Hypothalamus (tissue), 51 donors: ENCODE data around the gene DVL3.

Experiments
- DNase-seq, 51 donors: peaks; one replicate each; lab custom pipeline; 2025; lab: John Stamatoyannopoulos, UW

Gene DVL3

DNA sequence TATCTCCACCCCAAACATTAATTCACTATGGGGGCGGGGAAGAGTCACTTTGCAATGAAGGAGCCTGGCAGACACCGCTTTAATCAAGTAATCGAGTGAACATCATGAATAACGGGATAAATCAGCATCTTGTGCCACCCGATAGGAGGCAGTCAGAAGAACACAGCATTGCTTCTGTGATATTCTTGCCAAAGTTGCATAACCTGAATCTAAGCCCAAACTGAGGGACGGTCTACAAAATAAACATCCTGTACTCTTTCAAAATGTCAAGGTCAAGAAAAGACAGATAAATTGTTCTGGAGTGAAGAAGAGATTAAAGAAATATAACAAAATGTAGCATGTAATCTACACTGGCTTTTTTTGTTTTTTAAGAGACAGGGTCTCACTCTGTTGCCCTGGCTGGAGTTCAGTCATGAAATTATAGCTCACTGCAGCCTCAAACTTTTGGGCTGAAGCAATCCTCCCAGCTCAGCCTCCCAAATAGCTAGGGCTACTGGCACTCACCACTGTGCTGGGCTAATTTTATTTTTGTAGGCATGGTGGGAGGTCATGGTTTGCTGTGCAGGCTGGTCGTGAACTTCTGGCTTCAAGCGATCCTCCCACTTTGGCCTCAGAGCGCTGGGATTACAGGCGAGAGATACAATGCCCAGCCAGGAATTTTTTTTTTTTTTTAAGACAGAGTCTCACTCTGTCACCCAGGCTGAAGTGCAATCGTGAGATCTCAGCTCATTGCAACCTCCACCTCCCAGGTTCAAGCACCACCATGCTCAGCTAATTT, 54.2 kb downstream of the DVL3 start:
- no peak for DNase-seq

DNA sequence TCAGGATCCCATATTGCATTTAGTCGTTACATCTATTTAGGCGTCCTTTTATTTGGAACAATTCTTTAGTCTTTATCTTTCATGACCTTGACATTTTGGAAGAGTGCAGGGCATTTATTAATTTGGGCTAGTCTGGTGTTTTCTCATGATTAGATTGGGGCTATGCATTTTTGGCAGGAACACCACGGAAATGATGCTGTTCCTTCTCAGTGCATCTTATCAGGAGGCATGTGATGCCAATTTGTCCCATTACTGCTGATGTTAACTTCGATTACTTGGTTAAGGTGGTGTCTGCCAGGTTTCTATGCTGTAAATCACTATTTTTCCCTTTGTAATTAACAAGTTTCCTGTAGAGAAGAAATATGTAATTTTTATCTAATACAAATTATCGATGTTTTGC, 56.1 kb downstream of the DVL3 start:
- no peak for DNase-seq

DNA sequence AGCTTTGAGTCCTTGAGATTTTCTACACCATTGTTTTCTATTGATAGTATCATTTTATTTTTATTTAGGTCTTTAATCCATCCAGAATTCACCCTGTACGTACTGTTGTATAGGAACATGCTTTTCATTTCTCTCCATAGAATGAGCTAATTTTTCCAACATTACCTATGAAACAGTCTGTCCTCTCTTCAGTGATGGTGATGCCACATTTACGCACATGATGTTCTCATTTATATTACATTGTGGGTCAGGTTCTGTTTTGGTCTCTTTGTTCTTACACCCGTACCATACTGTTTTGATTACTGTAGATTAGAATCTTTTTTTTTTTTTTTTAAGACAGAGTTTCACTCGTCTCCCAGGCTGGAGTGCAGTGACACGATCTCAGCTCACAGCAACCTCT, 56.5 kb downstream of the DVL3 start:
- no peak for DNase-seq

DNA sequence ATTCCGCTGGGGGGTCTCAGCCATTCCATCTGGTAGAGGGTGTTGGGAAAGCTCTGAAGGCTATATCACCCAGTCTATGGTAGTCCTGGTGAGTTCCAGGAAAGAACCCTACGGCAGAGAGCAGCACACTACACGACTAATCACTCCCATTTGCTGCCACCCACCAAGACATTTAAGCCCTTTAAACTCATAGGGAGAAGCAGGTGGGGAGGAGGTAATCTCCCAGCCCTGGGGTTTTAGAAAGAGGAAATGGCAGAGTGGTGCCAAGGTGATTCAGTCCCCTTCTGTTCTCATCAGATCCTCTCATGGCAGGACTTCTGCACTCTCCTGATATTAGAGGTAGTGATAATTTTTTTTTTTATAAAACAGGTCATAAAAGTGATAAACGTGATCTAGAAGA, 63.6 kb downstream of the DVL3 start:
- DNase-seq = no peak

DNA sequence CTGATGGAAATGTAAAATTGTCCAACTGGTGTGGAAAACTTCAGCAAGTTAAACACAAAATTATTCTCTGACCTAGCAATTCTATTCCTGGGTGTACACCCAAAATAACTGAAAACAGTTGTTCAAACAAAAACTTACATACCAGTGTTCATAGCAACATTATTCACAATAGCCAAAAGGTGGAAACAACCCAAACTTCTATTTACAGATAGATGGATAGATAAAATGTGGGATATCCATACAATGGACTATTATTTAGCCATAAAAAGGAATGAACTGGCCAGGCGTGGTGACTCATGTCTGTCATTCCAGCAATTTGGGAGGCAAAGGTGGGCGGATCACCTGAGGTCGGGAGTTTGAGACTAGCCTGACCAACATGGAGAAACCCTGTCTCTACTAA, 67.3 kb downstream of the DVL3 start:
- DNase-seq = no peak
